Measurements from ENCODE around the gene B4GALT6.

The B4GALT6 gene

DNA sequence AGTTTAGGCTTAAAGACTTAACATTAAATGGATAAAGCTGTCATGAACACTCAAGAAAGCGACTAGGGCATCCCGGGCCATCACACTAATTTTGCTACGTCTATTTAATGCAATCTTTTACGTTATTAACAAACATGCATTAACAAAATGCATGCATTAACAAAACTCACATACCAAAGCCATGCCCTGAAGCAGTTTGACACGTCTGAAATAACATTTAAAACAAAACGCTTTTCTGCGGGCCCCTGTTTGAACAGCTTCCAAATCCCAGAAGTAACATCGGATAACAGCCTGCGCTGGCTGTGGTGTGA, 458 bp downstream of the B4GALT6 start:
- no peak for DNase-seq (ENCODE audit: low read depth)
- H3K4me3 ChIP-seq (ENCODE audit: control insufficient read depth, low read depth, low read length) = no peak overlapping the region
- no peak for TF ChIP-seq CTCF (IDR thresholded peaks at IDR 0.05; ENCODE audit: control insufficient read depth, insufficient read depth, low read depth, low read length, missing control alignments)

- no peak for TF ChIP-seq CTCF (IDR thresholded peaks at IDR 0.05; ENCODE audit: control insufficient read depth, insufficient read depth, low read depth, low read length, missing control alignments)
Observed at GRCh38 chr18:31683106-31683505, 1.3 kb downstream of the B4GALT6 start.

GRCh38 chr18:31680831-31681568, 3.4 kb downstream of the B4GALT6 start:
- no peak for DNase-seq (ENCODE audit: low read depth)
- H3K4me3 ChIP-seq (ENCODE audit: control insufficient read depth, low read depth, low read length) = no peak overlapping the region
- TF ChIP-seq CTCF (IDR thresholded peaks at IDR 0.05; ENCODE audit: control insufficient read depth, insufficient read depth, low read depth, low read length, missing control alignments) = no peak

More at GRCh38 chr18:31683106-31683505, 1.3 kb downstream of the B4GALT6 start:
- no peak overlapping the region for H3K4me3 ChIP-seq (ENCODE audit: control insufficient read depth, low read depth, low read length)
- no peak for DNase-seq (ENCODE audit: low read depth)

DNA sequence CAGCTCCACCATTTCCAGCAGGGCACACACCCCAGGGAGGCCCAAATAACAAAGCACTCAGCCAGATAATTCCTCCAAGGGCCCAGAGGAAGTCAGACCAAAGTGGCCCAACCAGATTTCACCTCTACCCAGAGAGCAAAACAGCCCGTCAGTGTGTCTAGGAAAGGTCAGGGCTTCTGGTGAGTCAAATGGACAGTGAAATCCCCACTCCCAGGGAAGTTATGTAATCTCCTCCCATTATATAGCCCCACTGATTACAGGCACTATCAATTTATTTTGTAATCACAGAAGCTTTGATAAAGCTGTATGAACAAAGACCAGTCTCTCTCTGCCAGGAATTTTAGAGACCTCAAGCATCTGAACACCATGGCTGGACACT, 4.0 kb downstream of the B4GALT6 start:
- no peak overlapping the region for H3K4me3 ChIP-seq (ENCODE audit: control insufficient read depth, low read depth, low read length)
- no peak for DNase-seq (ENCODE audit: low read depth)
- no peak for TF ChIP-seq CTCF (IDR thresholded peaks at IDR 0.05; ENCODE audit: control insufficient read depth, insufficient read depth, low read depth, low read length, missing control alignments)

GRCh38 chr18:31679791-31680432, 4.5 kb downstream of the B4GALT6 start:
- H3K4me3 ChIP-seq (ENCODE audit: control insufficient read depth, low read depth, low read length) = no peak overlapping the region
- TF ChIP-seq CTCF (IDR thresholded peaks at IDR 0.05; ENCODE audit: control insufficient read depth, insufficient read depth, low read depth, low read length, missing control alignments) = no peak

GRCh38 chr18:31679133-31679742, 5.1 kb downstream of the B4GALT6 start:
- no peak overlapping the region for H3K4me3 ChIP-seq (ENCODE audit: control insufficient read depth, low read depth, low read length)
- no peak for TF ChIP-seq CTCF (IDR thresholded peaks at IDR 0.05; ENCODE audit: control insufficient read depth, insufficient read depth, low read depth, low read length, missing control alignments)
- DNase-seq (ENCODE audit: low read depth) = no peak

More at GRCh38 chr18:31679791-31680432, 4.5 kb downstream of the B4GALT6 start:
- no peak for DNase-seq (ENCODE audit: low read depth)

All from AG09309 (cell line).